Measurements from ENCODE around the gene CYB561D1. TPM values are rescaled to one million over a fixed set of nuclear protein-coding genes. Genes with fewer than 3 reads are reported as not detected.

Gene CYB561D1
- total RNA-seq, 1 experiment from 2014 or later: 1.9 TPM

DNA sequence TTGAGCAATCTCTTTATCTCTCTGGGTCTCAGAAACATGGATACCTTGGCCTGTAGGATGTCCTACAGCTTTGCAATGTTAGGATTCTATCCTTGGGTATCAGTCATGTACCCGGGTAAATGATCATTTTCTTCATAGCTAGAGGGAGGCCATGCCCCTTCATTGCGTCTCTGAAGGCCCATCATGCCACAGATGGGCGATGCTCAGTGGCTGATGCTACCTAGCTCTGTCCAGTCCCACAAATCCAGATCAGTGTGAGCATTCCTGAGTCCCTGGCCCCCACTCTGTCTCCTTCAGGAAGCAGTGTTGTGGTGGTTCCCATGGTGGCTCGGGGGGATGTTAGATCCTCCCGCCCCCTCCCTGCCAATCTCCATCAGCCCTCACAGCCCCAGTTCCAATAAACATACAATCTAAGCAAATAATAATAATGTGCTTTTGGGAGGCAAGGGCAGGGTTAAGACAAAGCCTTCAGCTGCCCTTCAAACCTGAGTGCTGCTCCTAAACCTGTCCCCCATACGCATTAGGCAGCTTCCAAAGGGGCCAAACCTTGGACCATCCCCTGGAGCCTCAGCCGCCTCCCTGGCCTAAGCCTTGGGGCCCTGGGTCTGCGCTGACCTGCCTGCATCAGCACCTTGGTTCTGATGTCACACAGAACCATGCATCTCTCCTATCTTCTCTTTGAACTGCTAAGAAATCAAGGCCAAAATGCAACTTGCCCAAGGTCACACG is 45.1 kb downstream of the CYB561D1 start:
- in situ Hi-C loops (cut with HindIII; ENCODE audit: low pct_unique_long_range_greater_than_20kb, low sequenced_read_pairs): no loop called here
- DNase-seq (ENCODE audit: low read depth): no peak

GRCh38 chr1:109539676-109540075 is 45.8 kb downstream of the CYB561D1 start, which contains the start of gene GPR61:
Gene GPR61, plus strand, starts transcription at chr1:109539872. Its CDS starts 3,151 bp downstream, at chr1:109543023.
- no peak for DNase-seq (ENCODE audit: low read depth)
- in situ Hi-C loops (cut with HindIII; ENCODE audit: low pct_unique_long_range_greater_than_20kb, low sequenced_read_pairs): no loop called here

DNA sequence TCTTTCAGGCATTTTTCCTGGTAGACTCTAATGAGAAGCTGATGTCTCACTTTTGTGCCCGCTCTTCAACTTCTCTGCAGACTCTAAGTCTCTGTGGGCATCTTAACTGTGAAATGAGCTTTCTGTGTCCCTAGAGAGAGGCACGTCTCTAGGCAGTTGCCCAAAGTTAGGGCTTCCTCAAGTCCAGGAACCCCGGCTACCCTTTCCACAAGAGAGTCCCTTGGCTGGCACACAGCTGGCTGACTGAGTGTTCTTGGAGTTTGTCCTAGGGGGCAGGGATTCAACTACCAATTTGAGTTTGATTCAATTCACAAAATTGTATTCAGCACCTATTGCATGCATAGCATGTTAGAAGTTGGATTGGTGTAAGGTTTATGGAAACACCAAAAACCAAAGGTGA is 47.2 kb downstream of the CYB561D1 start:
- in situ Hi-C loops (cut with HindIII; ENCODE audit: low pct_unique_long_range_greater_than_20kb, low sequenced_read_pairs): no loop called here
- no peak for DNase-seq (ENCODE audit: low read depth)

- DNase-seq (ENCODE audit: low read depth): no peak
- in situ Hi-C loops (cut with HindIII; ENCODE audit: low pct_unique_long_range_greater_than_20kb, low sequenced_read_pairs): no loop called here
Measured at GRCh38 chr1:109542657-109543056, 48.8 kb downstream of the CYB561D1 start.

- no peak for DNase-seq (ENCODE audit: low read depth)
- in situ Hi-C loops (cut with HindIII; ENCODE audit: low pct_unique_long_range_greater_than_20kb, low sequenced_read_pairs): no loop called here
Measured at GRCh38 chr1:109543283-109543987, 49.5 kb downstream of the CYB561D1 start.

DNA sequence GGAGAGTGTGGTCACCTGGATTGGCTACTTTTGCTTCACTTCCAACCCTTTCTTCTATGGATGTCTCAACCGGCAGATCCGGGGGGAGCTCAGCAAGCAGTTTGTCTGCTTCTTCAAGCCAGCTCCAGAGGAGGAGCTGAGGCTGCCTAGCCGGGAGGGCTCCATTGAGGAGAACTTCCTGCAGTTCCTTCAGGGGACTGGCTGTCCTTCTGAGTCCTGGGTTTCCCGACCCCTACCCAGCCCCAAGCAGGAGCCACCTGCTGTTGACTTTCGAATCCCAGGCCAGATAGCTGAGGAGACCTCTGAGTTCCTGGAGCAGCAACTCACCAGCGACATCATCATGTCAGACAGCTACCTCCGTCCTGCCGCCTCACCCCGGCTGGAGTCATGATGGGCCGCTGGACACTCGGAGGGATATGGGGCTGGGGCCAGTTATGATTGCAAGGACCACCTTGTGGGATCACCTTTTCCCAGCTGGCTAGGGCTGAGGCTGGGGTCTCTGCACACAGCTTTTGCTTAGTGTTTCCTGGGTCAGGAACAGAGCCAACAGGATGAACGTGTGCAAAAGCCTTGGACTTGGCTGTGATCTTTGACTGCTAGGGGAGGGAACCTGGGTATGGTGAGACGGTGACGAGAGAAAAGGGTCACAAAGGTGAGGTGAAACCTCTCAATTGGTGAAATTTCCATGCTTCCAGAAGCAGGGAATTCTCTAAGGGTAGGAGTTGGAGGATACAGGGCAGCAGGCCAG is 50.3 kb downstream of the CYB561D1 start:
- in situ Hi-C loops (cut with HindIII; ENCODE audit: low pct_unique_long_range_greater_than_20kb, low sequenced_read_pairs): no loop called here
- DNase-seq (ENCODE audit: low read depth): no peak

DNA sequence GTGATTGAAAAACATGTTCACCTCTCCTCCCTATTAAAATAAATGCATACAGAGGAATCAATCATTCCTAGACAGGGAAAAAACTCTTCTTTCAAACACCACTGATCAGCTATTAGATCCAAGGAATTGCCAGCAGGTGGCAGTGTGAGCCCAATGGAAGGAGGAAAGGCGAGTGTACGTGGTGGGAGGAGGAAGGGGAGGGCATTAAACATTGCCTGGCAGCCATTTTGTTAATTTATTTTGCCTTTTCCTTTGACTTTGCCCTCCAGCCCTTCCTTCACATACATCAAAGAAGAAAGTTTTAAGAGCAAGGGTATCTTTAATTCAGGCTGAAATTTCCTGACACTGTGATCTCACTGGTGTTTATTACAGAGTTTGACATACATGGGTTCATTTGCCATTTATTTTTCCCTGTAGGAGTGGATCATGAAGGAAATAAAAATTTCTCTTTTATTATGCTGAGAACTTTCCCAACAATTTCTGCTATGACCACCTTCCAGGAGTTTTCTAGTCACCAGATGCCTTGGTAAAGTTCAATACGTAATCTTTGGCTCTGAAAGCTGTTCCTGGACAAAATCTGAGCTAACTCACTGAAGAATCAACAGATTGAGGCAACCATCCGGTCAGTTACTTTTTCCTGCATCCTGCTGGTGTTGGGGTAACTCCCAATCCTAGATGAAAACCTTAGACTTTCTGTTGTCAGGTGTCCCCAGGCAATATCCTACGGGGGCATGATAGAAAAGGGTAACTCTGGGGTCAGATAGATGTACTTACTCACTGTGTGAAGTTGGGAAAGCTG is 52.6 kb downstream of the CYB561D1 start:
- peak; percentile 80 for DNase-seq (ENCODE audit: low read depth)
- in situ Hi-C loops (cut with HindIII; ENCODE audit: low pct_unique_long_range_greater_than_20kb, low sequenced_read_pairs): no loop called here

- in situ Hi-C loops (cut with HindIII; ENCODE audit: low pct_unique_long_range_greater_than_20kb, low sequenced_read_pairs): no loop called here
- DNase-seq (ENCODE audit: low read depth): peak; percentile 9
Measured at GRCh38 chr1:109547463-109548320, 53.8 kb downstream of the CYB561D1 start.

- in situ Hi-C loops (cut with HindIII; ENCODE audit: low pct_unique_long_range_greater_than_20kb, low sequenced_read_pairs): no loop called here
- DNase-seq (ENCODE audit: low read depth): peak; percentile 90
Measured at GRCh38 chr1:109548321-109549267, 54.7 kb downstream of the CYB561D1 start, which contains the start of gene GNAI3. Gene GNAI3, plus strand, starts transcription at chr1:109548615. Its CDS starts 106 bp downstream, at chr1:109548721.

Other genes with a start within 250 kb of the CYB561D1 start
- gene CELSR2, start 244.6 kb upstream of the CYB561D1 start, total RNA-seq (2014; rRNA removed; shearing (Covaris generic); ENCODE audit: low replicate concordance): 4.6 and 4.8 TPM in 2 replicates
- gene PSRC1, start 210.9 kb upstream of the CYB561D1 start, total RNA-seq (2014; rRNA removed; shearing (Covaris generic); ENCODE audit: low replicate concordance): 21.8 and 27.6 TPM in 2 replicates
- gene MYBPHL, start 187.1 kb upstream of the CYB561D1 start, total RNA-seq (2014; rRNA removed; shearing (Covaris generic); ENCODE audit: low replicate concordance): not detected in 2 replicates
- 9.5 and 11.0 TPM in 2 replicates for gene SORT1, start 96.2 kb upstream of the CYB561D1 start, total RNA-seq (2014; rRNA removed; shearing (Covaris generic); ENCODE audit: low replicate concordance)
- 106 and 108 TPM in 2 replicates for gene PSMA5, start 67.6 kb upstream of the CYB561D1 start, total RNA-seq (2014; rRNA removed; shearing (Covaris generic); ENCODE audit: low replicate concordance)
- gene SYPL2, start 27.5 kb upstream of the CYB561D1 start, total RNA-seq (2014; rRNA removed; shearing (Covaris generic); ENCODE audit: low replicate concordance): not detected in 2 replicates
- 1.5 and 2.8 TPM in 2 replicates for gene ATXN7L2, start 10.2 kb upstream of the CYB561D1 start, total RNA-seq (2014; rRNA removed; shearing (Covaris generic); ENCODE audit: low replicate concordance)
- gene AMIGO1, start 15.6 kb downstream of the CYB561D1 start, total RNA-seq (2014; rRNA removed; shearing (Covaris generic); ENCODE audit: low replicate concordance): 0.51 and 3.4 TPM in 2 replicates
- not detected in 2 replicates for gene GPR61, start 45.8 kb downstream of the CYB561D1 start, total RNA-seq (2014; rRNA removed; shearing (Covaris generic); ENCODE audit: low replicate concordance)
- gene GNAI3, start 54.5 kb downstream of the CYB561D1 start, total RNA-seq (2014; rRNA removed; shearing (Covaris generic); ENCODE audit: low replicate concordance): 5.0 and 6.7 TPM in 2 replicates
- gene GNAT2, start 125.5 kb downstream of the CYB561D1 start, total RNA-seq (2014; rRNA removed; shearing (Covaris generic); ENCODE audit: low replicate concordance): not detected in 2 replicates
- gene AMPD2, start 125.7 kb downstream of the CYB561D1 start, total RNA-seq (2014; rRNA removed; shearing (Covaris generic); ENCODE audit: low replicate concordance): 131 and 135 TPM in 2 replicates
- gene GSTM4, start 162.0 kb downstream of the CYB561D1 start, total RNA-seq (2014; rRNA removed; shearing (Covaris generic); ENCODE audit: low replicate concordance): 13.6 and 21.7 TPM in 2 replicates
- gene GSTM2, start 174.0 kb downstream of the CYB561D1 start, total RNA-seq (2014; rRNA removed; shearing (Covaris generic); ENCODE audit: low replicate concordance): 0.61 TPM in 1 of 2 replicates, not detected in the other
- gene GSTM1, start 193.7 kb downstream of the CYB561D1 start, total RNA-seq (2014; rRNA removed; shearing (Covaris generic); ENCODE audit: low replicate concordance): not detected in 2 replicates
- not detected in 2 replicates for gene GSTM5, start 218.2 kb downstream of the CYB561D1 start, total RNA-seq (2014; rRNA removed; shearing (Covaris generic); ENCODE audit: low replicate concordance)
- gene GSTM3, start 246.9 kb downstream of the CYB561D1 start, total RNA-seq (2014; rRNA removed; shearing (Covaris generic); ENCODE audit: low replicate concordance): 90.4 and 119 TPM in 2 replicates